NCI-H187 treated with DMSO at 0.1 percent for 48 hours (cell line): ENCODE results near the gene DNAJC27.

Experiments used
- DNase-seq: peaks from one replicate; lab custom pipeline; 2025; lab: John Stamatoyannopoulos, UW

The DNAJC27 gene

GRCh38 chr2:24906466-24906865, 65.3 kb downstream of the DNAJC27 start:
- no peak for DNase-seq

GRCh38 chr2:24903161-24904103, 68.3 kb downstream of the DNAJC27 start:
- DNase-seq: no peak

- DNase-seq: no peak
Observed at GRCh38 chr2:24899361-24899910, 72.3 kb downstream of the DNAJC27 start.

GRCh38 chr2:24898122-24899109, 73.3 kb downstream of the DNAJC27 start:
- no peak for DNase-seq

GRCh38 chr2:24894750-24895149, 77.0 kb downstream of the DNAJC27 start:
- no peak for DNase-seq

GRCh38 chr2:24893934-24894333, 77.8 kb downstream of the DNAJC27 start:
- no peak for DNase-seq
